ENCODE measurements around the gene APOA4.

DNA sequence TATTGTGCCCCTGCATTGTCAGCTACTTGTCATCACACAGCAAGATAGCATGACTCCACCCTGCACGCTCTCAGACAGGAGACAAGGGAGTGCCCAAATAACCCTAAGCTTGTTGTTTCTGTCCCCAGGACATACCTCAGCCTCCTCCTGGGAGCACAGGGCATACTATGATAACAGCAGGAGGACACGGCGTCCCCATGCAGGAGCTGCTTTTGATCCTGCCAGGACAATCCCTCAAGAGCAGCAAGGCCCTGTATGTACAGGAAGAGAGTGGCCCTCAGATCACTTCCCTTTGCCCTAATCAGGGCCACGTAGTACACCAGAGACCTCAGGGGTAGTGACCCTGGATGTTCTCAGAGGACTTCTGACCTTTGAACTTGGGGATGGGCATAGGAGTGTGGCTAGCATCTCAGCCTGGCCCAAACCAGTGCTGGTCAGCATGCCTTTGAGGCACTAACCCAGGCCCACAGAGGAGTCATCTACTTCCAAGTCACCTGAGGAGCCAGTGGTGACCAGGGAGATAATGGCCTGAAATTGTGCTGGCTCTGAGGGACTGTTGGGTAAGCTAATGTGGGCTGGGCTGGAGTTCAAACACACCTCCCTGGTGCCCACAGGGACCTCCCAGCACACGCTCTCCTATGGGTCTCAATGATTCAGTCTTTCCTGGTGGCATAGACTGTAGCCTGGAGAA is 9.2 kb downstream of the APOA4 start:
- no peak for TF ChIP-seq CTCF (IDR thresholded peaks at IDR 0.05)
- TF ChIP-seq POLR2AphosphoS5 (IDR thresholded peaks at IDR 0.05; ENCODE audit: low read depth, low read length) = no peak

Measured in Panc1 (cell line).